IPS-18c (cell line): Measurements from ENCODE around the gene FAM217B.

Source experiments
- H3K4me3 ChIP-seq: 2 replicates; pipeline ENCODE4 v1.7.0; 2013; ENCODE audit warnings: low read depth, mild to moderate bottlenecking, low read length, moderate library complexity; ENCODE audit not compliant: insufficient read depth
- H3K9me3 ChIP-seq: one replicate; pipeline ENCODE4 v1.6.1; 2013; ENCODE audit warnings: mild to moderate bottlenecking, low read length, moderate library complexity; ENCODE audit not compliant: control insufficient read depth, insufficient read depth

The FAM217B gene

GRCh38 chr20:59993736-59994430 is 53.7 kb downstream of the FAM217B start:
- no peaks in the 10 kb centered on the region for H3K9me3 ChIP-seq
- peak overlapping the region; percentile 30; the same call in 1 of the 2 replicates for H3K4me3 ChIP-seq

- Histone ChIP-seq H3K9me3 (no peaks in the 10 kb centered on the region), H3K4me3 (peak overlapping the region; percentile 30; the same call in 1 of the 2 replicates)
These were observed 54.5 kb downstream of the FAM217B start for GRCh38 chr20:59994697-59995122.

- H3K4me3 ChIP-seq = no peak overlapping the region
- no peaks in the 10 kb centered on the region for H3K9me3 ChIP-seq
These were observed 55.9 kb downstream of the FAM217B start for GRCh38 chr20:59996108-59996507.

GRCh38 chr20:59997896-59998295 is 57.7 kb downstream of the FAM217B start:
- H3K4me3 ChIP-seq = no peak overlapping the region
- H3K9me3 ChIP-seq = no peaks in the 10 kb centered on the region
